HG03378 (cell line): ENCODE results near the gene LIPI.
"Not testable (repeated sequence)": the region's sequence is repeated elsewhere in the genome, so short reads cannot be mapped to it uniquely, and the experiment has no call there.

Experiments used
- ATAC-seq: cut with Tn5 transposase; IDR thresholded peaks from one replicate; pipeline ENCODE4 v1.9.1; 2021; ENCODE audit warnings: mild to moderate bottlenecking, moderate library complexity; ENCODE audit not compliant: unreplicated experiment

LIPI gene

DNA sequence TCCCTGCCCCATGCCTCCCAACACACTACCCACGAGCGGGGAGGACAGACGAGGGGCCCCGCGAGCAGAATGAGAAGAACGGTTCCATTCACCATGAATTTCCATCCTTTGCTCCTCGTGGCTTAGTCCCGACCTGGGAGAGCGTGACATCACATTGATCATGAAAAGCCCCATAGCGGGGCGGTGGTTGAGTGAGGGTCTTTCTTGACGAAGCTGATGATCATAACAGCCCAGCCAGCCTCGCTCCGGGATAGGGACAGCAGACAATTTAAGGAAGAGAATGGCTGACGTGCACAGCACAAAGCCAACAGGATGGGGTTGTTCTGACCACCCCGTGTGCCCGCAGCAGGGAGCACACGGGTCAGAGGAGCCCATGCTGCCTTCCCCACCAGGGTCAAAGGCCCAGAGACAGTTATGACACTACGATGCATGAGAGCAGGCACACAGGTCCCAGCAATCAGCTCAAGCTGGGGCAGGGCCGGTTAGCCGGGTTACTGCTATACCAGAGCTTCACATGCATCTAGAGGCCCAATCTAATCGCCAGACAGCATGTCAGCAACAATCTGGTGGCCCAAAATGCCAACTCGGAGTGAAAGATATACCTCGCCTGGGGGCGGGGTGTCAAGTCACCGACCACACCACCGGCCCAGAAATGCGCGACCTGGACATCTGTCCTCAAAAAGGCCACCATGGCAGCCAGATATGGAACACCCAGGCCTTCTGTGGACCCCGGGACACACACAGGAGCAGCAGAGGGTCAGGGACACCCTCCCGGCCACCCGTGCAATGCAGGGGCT, 135.2 kb downstream of the LIPI start:
- no peak for ATAC-seq

DNA sequence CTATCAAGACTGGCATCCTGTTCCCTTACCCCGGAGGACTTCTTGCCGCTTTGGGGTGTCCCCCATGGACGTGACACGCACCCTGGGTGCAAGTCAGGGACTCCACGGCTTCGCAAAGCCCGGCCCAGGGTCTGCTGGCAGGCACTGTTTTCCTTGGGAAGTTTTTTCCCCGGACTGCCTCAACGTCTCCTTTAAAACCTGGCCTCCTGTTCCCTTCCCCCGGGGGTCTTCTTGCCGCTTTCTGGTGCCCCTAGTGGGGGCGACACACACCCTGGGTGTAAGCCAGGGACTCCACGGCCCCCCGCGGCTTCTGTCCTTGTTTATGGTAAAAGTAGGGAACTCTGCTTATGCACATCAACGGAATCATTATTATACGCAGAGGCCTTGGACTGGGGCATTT, 136.6 kb downstream of the LIPI start:
- ATAC-seq: no peak

DNA sequence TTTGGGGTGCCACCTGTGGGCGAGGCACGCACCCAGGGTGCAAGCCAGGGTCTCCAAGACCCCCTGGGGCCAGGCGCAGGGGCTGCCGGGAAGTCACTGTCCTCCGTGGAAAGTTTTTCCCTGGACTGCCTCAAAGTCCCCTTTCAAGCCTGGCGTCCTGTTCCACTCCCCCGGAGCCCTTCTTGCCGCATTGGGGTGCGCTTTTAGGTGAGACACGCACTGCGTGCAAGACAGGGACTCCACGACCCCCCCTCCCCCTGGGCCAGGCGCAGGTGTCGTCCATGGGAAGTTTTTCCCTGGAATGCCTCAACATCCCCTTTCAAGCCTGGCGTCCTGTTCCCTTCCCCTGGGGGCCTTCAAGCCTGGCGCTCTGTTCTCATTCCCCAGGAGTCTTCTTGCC, 137.1 kb downstream of the LIPI start:
- no peak for ATAC-seq

DNA sequence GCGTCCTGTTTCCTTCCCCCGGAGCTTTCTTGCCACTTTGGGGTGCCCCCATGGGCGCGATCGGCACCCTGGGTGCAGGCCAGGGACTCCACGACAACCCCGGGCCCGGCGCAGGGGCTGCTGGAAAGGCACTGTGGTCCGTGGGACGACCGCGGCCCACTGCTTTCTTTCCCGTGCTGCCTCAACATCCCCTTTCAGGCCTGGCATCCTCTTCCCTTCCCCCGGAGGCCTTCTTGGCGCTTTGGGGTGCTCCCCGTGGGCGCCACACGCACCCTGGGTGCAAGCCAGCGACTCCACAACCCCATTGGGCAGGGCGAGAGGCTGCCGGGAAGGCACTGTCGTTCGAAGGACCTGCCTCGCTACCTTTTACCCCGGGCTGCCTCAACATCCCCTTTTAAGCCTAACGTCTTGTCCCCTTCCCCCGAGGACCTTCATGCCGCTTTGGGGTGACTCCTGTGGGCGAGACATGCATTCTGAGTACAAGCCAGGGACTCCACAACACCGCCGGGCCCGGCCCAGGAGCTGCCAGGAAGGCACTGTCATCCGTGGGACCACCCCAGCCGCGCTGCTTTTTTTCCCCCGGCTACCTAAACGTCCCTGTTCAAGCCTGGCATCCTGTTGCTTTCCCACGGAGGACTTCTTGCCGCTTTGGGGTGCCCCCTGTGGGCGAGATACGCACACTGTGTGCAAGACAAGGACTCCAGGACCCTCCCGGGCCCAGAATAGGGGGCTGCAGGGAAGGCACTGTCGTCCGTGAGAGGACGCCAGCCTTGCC, 137.8 kb downstream of the LIPI start:
- no peak for ATAC-seq

DNA sequence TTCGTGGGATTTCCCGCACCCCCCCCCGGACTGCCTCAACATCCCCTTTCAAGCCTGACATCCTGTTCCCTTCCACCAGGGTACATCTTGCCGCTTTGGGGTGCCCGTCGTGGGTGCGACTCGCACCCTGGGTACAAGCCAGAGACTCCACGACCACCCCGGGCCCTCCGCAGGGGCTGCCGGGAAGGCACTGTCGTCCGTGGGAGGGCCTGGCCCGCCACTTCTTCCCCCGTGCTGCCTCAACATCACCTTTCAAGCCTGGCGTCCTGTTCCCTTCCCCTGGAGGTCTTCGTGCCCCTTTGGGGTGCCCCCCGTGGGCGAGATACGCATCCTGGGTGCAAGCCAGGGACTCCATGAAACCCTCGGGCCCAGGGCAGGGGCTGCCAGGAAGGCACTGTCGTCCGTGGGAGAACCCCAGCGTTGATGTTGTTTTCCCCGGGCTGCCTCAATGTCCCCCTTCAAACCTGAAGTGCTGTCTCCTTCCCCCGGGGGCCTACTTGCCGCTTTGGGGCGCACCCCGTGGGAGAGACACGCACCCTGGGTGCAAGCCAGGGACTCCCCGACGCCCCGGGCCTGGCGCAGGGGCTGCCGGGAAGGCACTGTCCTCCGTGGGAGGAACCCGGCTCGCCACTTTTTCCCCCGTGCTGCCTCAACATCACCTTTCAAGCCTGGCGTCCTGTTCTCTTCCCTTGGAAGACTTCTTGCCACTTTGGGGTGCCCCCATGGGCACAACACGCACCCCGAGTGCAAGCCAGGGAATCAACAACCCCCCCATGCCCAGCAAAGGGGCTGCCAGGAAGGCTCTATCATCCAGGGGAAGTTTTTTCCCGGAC, 138.6 kb downstream of the LIPI start:
- ATAC-seq: no peak

DNA sequence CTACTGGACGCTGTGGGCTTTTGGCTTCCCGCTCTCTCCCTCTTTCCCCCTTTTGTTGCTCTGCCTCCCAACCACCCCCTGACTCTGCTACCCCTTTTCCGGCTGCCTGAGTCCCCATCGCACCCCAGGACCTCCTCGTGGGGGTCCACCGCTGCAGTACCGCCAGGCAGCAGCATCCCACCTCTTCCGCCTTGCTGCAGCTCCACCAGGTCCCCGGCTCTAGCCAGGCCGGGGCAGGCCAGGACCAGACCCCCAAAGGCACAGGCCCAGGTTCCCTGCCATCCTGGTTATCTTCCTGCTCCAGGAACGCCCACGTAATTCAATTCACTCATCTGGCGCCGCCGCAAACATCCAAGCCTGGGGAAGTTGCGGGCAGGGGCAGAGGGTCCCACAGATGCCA, 139.8 kb downstream of the LIPI start:
- ATAC-seq: no peak

DNA sequence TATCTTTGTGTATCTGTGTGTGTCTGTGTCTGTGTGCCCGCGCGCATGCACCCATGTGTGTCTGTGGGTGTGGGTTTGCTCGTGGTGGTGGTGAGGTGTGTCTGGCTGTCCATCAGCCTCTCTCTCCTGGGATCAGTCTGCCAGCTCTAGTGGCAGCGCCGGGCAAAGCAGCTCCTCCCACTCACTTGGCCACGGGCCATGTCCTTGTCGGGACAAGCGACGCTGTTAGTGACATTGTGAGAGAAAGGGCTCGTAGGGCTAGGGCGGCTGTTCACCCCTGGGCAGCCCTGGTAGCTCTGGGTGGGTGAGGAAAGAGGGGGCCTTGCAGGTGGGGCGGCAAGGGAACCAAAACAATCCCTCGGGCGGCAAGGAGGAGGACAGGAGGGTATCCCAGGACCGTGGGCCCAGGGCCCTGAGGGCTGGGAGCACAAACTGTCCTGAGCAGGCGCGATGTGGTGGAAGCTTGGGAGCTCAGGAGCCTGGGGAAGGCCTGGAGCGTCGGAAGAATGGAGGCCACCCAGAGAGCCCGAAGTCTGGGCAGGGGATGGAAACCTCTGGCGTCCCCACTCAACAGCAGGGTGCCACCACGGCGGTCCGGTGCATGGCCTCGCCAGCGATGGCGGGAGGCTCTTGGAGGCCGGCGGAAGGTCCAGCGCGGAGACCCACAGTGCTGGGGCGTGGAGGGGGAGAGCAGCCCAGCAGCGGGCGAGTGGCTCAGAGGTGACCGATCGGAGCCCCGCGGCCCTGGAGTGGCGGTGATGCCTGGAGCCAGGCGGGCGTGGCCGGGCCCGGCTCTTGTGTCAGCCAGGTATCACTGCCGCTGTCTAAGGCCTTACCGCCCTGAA, 140.5 kb downstream of the LIPI start:
- no peak for ATAC-seq

DNA sequence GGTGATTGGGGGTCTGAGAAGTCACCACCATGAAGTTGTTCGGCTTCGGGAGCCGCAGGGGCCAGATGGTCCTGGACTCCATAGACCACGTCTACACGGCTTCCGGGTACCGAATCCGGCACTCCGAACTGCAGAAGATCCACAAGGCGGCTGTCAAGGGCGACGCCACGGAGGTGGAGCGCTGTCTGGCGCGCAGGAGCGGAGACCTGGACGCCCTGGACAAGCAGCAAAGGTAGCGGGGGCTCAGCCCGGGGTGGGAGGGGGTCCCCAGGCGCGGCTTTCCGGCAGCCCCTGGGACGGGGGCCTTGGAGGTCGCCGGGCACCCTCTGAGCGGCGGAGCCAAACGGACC, 146.5 kb downstream of the LIPI start:
- ATAC-seq: no peak

DNA sequence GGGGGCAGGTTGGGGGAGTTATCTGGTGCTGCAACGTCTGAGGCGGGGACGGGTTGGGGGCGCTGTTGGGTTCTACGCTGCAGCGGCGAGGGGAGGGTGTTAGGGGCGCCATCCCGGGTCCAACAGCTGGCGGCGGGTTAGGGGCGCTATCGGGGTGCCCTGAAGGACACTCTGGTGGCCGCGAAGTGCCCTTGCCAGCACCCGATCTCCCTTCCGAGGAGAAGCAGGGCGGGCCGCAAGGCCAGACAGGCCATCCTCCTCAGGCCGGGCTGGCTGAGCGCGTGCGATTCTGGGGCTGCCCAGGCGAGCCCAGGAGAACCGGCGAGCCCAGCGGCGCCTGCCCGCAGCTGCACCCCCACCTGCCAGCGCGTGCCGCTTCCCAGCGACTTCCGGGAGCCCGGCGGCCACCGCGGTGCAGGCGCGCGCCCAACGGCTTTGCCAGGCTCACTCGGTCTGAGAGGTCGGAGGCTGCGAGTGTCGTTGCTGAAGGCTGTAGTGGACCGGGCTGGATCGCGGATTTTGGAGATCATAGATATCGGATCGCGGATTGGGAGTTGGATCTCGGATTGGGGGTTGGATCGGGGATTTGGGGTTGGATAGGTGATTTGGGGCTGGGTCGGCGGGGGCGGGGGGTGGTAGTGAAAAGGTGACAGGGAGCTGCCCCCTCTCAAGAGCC, 147.0 kb downstream of the LIPI start:
- not testable (repeated sequence) for ATAC-seq

DNA sequence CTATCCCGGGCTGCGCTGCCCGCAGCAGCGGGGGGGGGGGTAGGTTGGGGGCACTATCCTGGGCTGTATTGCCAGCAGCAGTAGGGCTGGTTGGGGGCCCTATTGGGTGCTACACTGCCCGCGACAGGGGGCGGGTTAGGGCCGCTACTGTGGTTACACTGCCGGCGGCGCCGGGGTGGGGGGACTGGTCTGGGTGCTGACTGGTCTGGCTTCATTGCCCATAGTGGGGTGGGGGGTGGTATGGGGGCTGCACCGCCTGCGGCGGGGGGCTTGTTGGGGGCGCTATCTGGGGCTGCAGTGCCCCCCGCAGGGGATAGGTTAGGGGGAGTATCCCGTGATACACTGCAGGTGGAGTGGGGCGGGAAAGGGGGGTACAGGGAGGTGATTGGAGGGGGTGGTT, 148.1 kb downstream of the LIPI start:
- not testable (repeated sequence) for ATAC-seq

DNA sequence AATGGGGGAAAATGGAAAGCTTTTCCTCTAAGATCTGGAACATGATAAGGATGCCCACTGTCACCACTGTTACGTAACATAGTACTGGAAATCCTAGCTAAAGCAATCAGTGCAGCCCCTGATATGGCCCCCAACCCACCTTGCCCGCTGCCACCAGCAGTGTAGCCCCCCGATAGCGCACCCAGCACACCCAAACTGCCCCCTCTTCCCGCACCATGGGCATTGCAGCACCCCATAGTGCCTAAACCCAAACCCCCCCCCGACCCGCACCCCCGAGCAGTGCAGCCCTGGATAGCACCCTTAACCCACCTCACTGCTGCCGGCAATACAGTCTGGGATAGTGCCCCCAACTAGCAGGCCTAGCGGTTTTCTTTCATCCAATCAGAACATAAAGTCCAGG, 148.9 kb downstream of the LIPI start:
- ATAC-seq: not testable (repeated sequence)

DNA sequence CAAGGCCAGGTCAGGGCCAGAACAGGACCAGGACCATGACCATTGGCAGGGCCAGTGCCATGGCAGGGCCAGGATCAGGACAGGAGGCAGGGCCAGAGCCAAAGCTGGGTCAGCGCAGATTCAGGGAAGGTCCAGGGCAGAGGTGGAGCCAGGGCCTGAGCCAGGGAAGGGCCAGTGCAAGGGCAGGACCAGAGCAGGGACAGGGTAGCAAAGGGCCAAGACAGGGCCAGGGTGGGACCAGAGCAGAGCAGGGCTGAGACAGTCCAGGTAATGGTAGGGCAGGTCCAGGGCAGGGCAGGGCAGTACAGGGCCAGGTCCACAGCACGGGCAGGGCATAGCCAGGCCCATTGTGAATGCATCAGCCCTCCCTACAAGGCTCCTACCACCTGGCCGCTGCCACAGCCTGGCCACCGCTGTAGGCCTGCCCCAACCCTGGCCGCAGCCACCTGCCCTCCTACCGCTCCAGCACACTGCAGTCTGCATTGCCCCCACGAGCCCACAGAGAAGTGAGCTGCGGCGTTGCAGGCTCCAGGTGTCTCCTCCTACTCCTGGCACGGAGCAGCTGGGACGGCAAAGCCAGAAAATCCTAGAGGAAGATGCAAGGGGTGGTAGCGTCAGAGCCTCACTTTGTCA, 151.6 kb downstream of the LIPI start:
- ATAC-seq: not testable (repeated sequence)
